WTC11 (cell line): Measurements from ENCODE around the gene TTC28. TPM values are rescaled to one million over a fixed set of nuclear protein-coding genes. Genes with fewer than 3 reads are reported as not detected.

Experiments
- ATAC-seq: fragments of 200-7000 bp; cut with Tn5 transposase; 2 replicates; pipeline ENCODE4 v1.10.0; 2021; ENCODE audit warnings: mild to moderate bottlenecking, moderate library complexity
- CTCF ChIA-PET: fragments of 300-600 bp; sonication (Branson Sonifier 250); formaldehyde crosslinking; loops from one replicate; lab custom pipeline; 2021; ENCODE audit warnings: antibody characterized with exemption; lab: Charles Lee
- POLR2A ChIA-PET: fragments of 350-600 bp; sonication (Branson Sonifier 250); formaldehyde crosslinking; loops from one replicate; lab custom pipeline; 2021; ENCODE audit warnings: antibody characterized with exemption; lab: Charles Lee
- DNase-seq: peaks from one replicate; pipeline ENCODE4 v3.0.0; 2021; ENCODE audit warnings: low spot score
- H3K27ac Mint-ChIP-seq: 2 replicates; pipeline ENCODE4 v1.8.0; 2021; ENCODE audit warnings: mixed read lengths
- H3K27me3 Mint-ChIP-seq: 2 replicates; pipeline ENCODE4 v1.8.0; 2021; ENCODE audit warnings: low read depth, mild to moderate bottlenecking, moderate library complexity, mixed read lengths
- H3K36me3 Mint-ChIP-seq: 2 replicates; pipeline ENCODE4 v1.8.0; 2021; ENCODE audit warnings: mixed read lengths
- H3K4me1 Mint-ChIP-seq: 2 replicates; pipeline ENCODE4 v1.8.0; 2022; ENCODE audit warnings: mixed read lengths
- H3K4me3 Mint-ChIP-seq: 2 replicates; pipeline ENCODE4 v1.8.0; 2021; ENCODE audit warnings: mild to moderate bottlenecking, moderate library complexity, mixed read lengths
- H3K9me3 Mint-ChIP-seq: 2 replicates; pipeline ENCODE4 v1.8.0; 2021; ENCODE audit warnings: mixed read lengths
- CBFB ChIP-seq: sonication (generic); formaldehyde crosslinking; IDR thresholded peaks from 2 replicates; pipeline ENCODE4 v1.8.1; 2022; ENCODE audit warnings: mild to moderate bottlenecking, low read depth, missing genetic modification reagents
- HMGA2 ChIP-seq: fragments of 250-450 bp; sonication (Bioruptor Pico); IDR thresholded peaks from 2 replicates; pipeline ENCODE4 v1.4.0; 2021; ENCODE audit warnings: mild to moderate bottlenecking, moderate library complexity
- IRF2 ChIP-seq: sonication (generic); formaldehyde crosslinking; IDR thresholded peaks from 2 replicates; pipeline ENCODE4 v1.8.0; 2022; ENCODE audit warnings: low read depth, missing genetic modification reagents, borderline replicate concordance
- KAT7 ChIP-seq: sonication (generic); formaldehyde crosslinking; IDR thresholded peaks from 2 replicates; pipeline ENCODE4 v1.8.1; 2023; ENCODE audit warnings: missing genetic modification reagents, mild to moderate bottlenecking, borderline replicate concordance
- MYBL2 ChIP-seq: sonication (generic); formaldehyde crosslinking; IDR thresholded peaks from 2 replicates; pipeline ENCODE4 v1.8.1; 2023; ENCODE audit warnings: mild to moderate bottlenecking, moderate library complexity, missing genetic modification reagents
- NFATC4 ChIP-seq: fragments of 250-450 bp; sonication (Bioruptor Pico); IDR thresholded peaks from 2 replicates; pipeline ENCODE4 v1.9.0; 2021; ENCODE audit warnings: mild to moderate bottlenecking
- PRRX2 ChIP-seq: fragments of 250-450 bp; sonication (Bioruptor Pico); IDR thresholded peaks from 2 replicates; pipeline ENCODE4 v1.8.0; 2021; ENCODE audit warnings: mild to moderate bottlenecking
- SOX15 ChIP-seq: fragments of 250-450 bp; sonication (Bioruptor Pico); IDR thresholded peaks from 2 replicates; pipeline ENCODE4 v1.9.0; 2021; ENCODE audit warnings: mild to moderate bottlenecking
- ZNF423 ChIP-seq: fragments of 250-450 bp; sonication (Bioruptor Pico); IDR thresholded peaks from 2 replicates; pipeline ENCODE4 v2.1.2; 2022; ENCODE audit warnings: mild to moderate bottlenecking, moderate library complexity
- total RNA-seq: library from RNA; stranded (reverse); gene quantifications from 3 replicates; pipeline ENCODE4 v1.2.3, GENCODE V29; 2021
- TF ChIP-seq, protein P1 (sequence below): sonication (generic); formaldehyde crosslinking; IDR thresholded peaks from 2 replicates; pipeline ENCODE4 v1.8.1; 2022; ENCODE audit warnings: mild to moderate bottlenecking, missing genetic modification reagents, moderate library complexity, borderline replicate concordance
- TF ChIP-seq, protein P2 (sequence below): sonication (generic); formaldehyde crosslinking; IDR thresholded peaks from 2 replicates; pipeline ENCODE4 v1.8.1; 2022; ENCODE audit warnings: low read depth, mild to moderate bottlenecking, moderate library complexity, missing genetic modification reagents, borderline replicate concordance
- TF ChIP-seq, protein P3 (sequence below): sonication (generic); formaldehyde crosslinking; IDR thresholded peaks from 2 replicates; pipeline ENCODE4 v1.8.0; 2023; ENCODE audit warnings: missing genetic modification reagents, mild to moderate bottlenecking, borderline replicate concordance
- TF ChIP-seq, protein P4 (sequence below): sonication (generic); formaldehyde crosslinking; IDR thresholded peaks from 2 replicates; pipeline ENCODE4 v1.8.0; 2022; ENCODE audit warnings: mild to moderate bottlenecking, missing genetic modification reagents

Gene TTC28
- total RNA-seq, 1 experiment from 2014 or later, result 13.0 TPM

DNA sequence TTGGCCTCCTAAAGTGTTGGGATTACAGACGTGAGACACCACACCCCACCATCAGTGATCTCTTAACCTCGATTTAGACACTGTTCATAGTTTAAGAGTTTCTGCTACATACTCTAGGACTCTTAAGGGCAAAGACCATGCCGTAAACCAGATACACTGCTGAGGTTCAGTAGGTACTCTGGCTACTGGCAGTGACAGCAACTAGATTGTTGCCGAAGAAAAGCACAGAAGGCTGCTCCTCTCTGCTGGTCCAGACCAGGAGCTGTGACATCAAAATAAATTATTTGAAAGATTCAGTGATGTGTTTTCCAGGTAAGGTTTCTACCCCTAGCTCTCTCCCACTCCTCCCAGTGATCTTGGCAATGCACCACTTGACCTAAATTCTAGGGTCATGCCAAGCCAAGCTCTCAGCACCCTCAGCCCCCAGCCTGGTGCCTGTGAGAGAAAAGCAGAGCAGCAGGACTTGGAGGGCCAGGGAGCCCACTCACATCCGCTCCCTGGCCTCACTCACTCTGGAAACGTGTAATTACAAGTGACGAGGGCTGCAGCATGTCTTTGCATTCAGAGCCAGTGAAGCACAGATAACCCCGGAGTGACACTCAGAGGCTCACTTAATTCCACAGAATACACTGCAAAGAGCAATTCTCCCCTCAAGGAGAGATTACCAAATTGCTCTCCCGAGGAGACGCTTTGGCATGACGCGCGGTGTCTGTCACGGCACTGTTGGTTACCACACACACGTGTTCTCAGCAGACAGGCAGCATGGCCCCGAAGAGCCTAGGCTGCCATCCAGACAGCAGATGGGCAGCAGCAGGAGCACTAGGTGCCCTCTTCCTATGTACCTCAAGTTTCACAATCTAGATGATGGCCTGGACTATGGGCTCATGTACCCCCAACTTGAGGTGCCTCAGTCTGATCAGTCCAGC lies 663.7 kb downstream of the TTC28 start:
- TF ChIP-seq, protein P1, sequence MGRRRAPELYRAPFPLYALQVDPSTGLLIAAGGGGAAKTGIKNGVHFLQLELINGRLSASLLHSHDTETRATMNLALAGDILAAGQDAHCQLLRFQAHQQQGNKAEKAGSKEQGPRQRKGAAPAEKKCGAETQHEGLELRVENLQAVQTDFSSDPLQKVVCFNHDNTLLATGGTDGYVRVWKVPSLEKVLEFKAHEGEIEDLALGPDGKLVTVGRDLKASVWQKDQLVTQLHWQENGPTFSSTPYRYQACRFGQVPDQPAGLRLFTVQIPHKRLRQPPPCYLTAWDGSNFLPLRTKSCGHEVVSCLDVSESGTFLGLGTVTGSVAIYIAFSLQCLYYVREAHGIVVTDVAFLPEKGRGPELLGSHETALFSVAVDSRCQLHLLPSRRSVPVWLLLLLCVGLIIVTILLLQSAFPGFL (CRISPR knock-in tag), result no peak
- no peak for TF ChIP-seq SOX15
- TF ChIP-seq, protein P2, sequence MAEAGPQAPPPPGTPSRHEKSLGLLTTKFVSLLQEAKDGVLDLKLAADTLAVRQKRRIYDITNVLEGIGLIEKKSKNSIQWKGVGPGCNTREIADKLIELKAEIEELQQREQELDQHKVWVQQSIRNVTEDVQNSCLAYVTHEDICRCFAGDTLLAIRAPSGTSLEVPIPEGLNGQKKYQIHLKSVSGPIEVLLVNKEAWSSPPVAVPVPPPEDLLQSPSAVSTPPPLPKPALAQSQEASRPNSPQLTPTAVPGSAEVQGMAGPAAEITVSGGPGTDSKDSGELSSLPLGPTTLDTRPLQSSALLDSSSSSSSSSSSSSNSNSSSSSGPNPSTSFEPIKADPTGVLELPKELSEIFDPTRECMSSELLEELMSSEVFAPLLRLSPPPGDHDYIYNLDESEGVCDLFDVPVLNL (CRISPR knock-in tag), result no peak
- TF ChIP-seq KAT7 (CRISPR knock-in tag), result no peak
- no peak for TF ChIP-seq MYBL2 (CRISPR knock-in tag)
- no peak for TF ChIP-seq IRF2 (CRISPR knock-in tag)
- no peak for TF ChIP-seq HMGA2
- TF ChIP-seq, protein P3, sequence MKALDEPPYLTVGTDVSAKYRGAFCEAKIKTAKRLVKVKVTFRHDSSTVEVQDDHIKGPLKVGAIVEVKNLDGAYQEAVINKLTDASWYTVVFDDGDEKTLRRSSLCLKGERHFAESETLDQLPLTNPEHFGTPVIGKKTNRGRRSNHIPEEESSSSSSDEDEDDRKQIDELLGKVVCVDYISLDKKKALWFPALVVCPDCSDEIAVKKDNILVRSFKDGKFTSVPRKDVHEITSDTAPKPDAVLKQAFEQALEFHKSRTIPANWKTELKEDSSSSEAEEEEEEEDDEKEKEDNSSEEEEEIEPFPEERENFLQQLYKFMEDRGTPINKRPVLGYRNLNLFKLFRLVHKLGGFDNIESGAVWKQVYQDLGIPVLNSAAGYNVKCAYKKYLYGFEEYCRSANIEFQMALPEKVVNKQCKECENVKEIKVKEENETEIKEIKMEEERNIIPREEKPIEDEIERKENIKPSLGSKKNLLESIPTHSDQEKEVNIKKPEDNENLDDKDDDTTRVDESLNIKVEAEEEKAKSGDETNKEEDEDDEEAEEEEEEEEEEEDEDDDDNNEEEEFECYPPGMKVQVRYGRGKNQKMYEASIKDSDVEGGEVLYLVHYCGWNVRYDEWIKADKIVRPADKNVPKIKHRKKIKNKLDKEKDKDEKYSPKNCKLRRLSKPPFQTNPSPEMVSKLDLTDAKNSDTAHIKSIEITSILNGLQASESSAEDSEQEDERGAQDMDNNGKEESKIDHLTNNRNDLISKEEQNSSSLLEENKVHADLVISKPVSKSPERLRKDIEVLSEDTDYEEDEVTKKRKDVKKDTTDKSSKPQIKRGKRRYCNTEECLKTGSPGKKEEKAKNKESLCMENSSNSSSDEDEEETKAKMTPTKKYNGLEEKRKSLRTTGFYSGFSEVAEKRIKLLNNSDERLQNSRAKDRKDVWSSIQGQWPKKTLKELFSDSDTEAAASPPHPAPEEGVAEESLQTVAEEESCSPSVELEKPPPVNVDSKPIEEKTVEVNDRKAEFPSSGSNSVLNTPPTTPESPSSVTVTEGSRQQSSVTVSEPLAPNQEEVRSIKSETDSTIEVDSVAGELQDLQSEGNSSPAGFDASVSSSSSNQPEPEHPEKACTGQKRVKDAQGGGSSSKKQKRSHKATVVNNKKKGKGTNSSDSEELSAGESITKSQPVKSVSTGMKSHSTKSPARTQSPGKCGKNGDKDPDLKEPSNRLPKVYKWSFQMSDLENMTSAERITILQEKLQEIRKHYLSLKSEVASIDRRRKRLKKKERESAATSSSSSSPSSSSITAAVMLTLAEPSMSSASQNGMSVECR (CRISPR knock-in tag), result no peak
- TF ChIP-seq NFATC4, result no peak
- no peak for TF ChIP-seq PRRX2 (CRISPR knock-in tag)
- no peak for TF ChIP-seq ZNF423 (CRISPR knock-in tag)
- TF ChIP-seq, protein P4, sequence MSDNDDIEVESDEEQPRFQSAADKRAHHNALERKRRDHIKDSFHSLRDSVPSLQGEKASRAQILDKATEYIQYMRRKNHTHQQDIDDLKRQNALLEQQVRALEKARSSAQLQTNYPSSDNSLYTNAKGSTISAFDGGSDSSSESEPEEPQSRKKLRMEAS (CRISPR knock-in tag), result no peak
- TF ChIP-seq, all 79 proteins: peak for 0
- ChIA-PET POLR2A (no interaction called here), CTCF (interaction anchor here (2.5 kb wide), 1 partner anchor 25 kb away, joined by 11 read pairs; no protein-coding TSS in a partner anchor)
- Mint-ChIP-seq H3K4me3 (no peak overlapping the region), H3K27me3 (no peaks in the 10 kb centered on the region), H3K27ac (no peak overlapping the region), H3K4me1 (peaks cover 8% of the 10 kb centered on the region), H3K9me3 (no peaks in the 10 kb centered on the region), H3K36me3 (no peaks in the 10 kb centered on the region)
- DNase-seq, result no peak
- ATAC-seq, result no peak

DNA sequence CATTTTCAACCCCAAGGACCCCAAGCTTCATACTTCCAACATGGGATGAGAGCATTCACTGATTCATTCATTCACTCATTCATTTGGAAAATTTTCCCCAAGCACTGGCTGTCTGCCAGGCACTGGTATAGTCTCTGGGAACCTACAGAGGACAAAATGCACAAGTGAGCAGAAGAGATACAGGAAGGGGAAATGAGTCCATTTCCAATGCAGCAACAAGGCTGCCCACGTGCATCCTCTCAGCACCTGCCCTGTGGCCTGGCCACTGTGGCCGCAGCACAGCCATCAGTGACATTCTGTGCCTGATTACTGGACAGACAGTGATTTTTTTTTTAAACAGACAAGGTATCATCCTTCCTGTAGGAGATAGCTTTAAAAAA lies 664.6 kb downstream of the TTC28 start:
- Mint-ChIP-seq H3K27me3 (no peaks in the 10 kb centered on the region), H3K36me3 (no peaks in the 10 kb centered on the region), H3K27ac (no peak overlapping the region), H3K4me1 (peaks cover 3% of the 10 kb centered on the region), H3K9me3 (no peaks in the 10 kb centered on the region), H3K4me3 (no peak overlapping the region)
- DNase-seq (no peak), ATAC-seq (no peak)
- CTCF ChIA-PET, result interaction anchor here (0.6 to 2.5 kb wide), 2 partner anchors 9 to 24 kb away, joined by 4 to 11 read pairs; no protein-coding TSS in a partner anchor
- POLR2A ChIA-PET, result no interaction called here
- TF ChIP-seq CBFB (CRISPR knock-in tag), result no peak
